Panc1 (cell line): ENCODE results near the gene CAV3. TPM values are rescaled to one million over a fixed set of nuclear protein-coding genes. Genes with fewer than 3 reads are reported as not detected.

Experiments used
- ATAC-seq: fragments of 200-7000 bp; cut with Tn5 transposase; 2 replicates; pipeline ENCODE4 v1.9.1; 2020; ENCODE audit warnings: mild to moderate bottlenecking, moderate library complexity
- BruUV-seq: library from RNA; stranded (reverse); fragments of 400-500 nt; replicated peaks from 2 replicates; lab custom pipeline; 2021; lab: Mats Ljungman, UMichigan
- CTCF ChIA-PET: fragments of 300-600 bp; sonication (Branson Sonifier 250); formaldehyde crosslinking; loops from one replicate; lab custom pipeline; 2022; ENCODE audit warnings: antibody characterized with exemption; lab: Charles Lee
- POLR2A ChIA-PET: fragments of 300-600 bp; sonication (Branson Sonifier 250); formaldehyde crosslinking; loops from one replicate; lab custom pipeline; 2022; ENCODE audit warnings: antibody characterized with exemption; lab: Charles Lee
- DNase-seq: peaks from one replicate; pipeline ENCODE4 v3.0.0-alpha.2; 2010; ENCODE audit warnings: low read depth, low spot score
- H3K27ac ChIP-seq: 2 replicates; pipeline ENCODE4 v1.5.1; 2011; ENCODE audit warnings: mild to moderate bottlenecking, low read length, inconsistent platforms
- H3K27me3 ChIP-seq: fragments of 200-500 bp; sonication (Bioruptor generic); 2 replicates; pipeline ENCODE4 v1.6.0; 2014; ENCODE audit warnings: low read length, inconsistent platforms; ENCODE audit not compliant: control insufficient read depth, insufficient read depth
- H3K36me3 ChIP-seq: fragments of 200-500 bp; sonication (Bioruptor generic); 2 replicates; pipeline ENCODE4 v1.5.1; 2014; ENCODE audit warnings: inconsistent platforms, mild to moderate bottlenecking, low read length, moderate library complexity; ENCODE audit not compliant: control insufficient read depth, insufficient read depth
- H3K4me1 ChIP-seq: 2 replicates; pipeline ENCODE4 v1.5.1; 2011; ENCODE audit warnings: inconsistent platforms, mild to moderate bottlenecking, low read length, moderate library complexity; ENCODE audit not compliant: control insufficient read depth, insufficient read depth
- H3K4me3 ChIP-seq, 2 experiments: 2 replicates each; pipeline ENCODE4 v1.5.1; 2011 to 2012; ENCODE audit warnings: low read depth in 2 of 2, low read length in 2 of 2, mild to moderate bottlenecking in 2 of 2, inconsistent platforms in 1 of 2, moderate library complexity in 1 of 2
- H3K9me3 ChIP-seq: fragments of 200-500 bp; sonication (Bioruptor generic); 2 replicates; pipeline ENCODE4 v1.5.1; 2014; ENCODE audit warnings: low read depth, mild to moderate bottlenecking, inconsistent platforms, low read length, moderate library complexity; ENCODE audit not compliant: control insufficient read depth, insufficient read depth
- CTCF ChIP-seq: fragments of 450-650 bp; IDR thresholded peaks from 2 replicates; pipeline ENCODE4 v1.5.1; 2017; ENCODE audit warnings: mild to moderate bottlenecking
- POLR2AphosphoS5 ChIP-seq: IDR thresholded peaks from 2 replicates; pipeline ENCODE4 v1.6.1; 2012; ENCODE audit warnings: mild to moderate bottlenecking, low read depth, low read length, moderate library complexity
- REST ChIP-seq, 2 experiments: IDR thresholded peaks; 2 replicates each; pipeline ENCODE4 v1.6.1; 2011 to 2012; ENCODE audit warnings: low read depth in 2 of 2, control low read depth in 1 of 2, low read length in 1 of 2, mild to moderate bottlenecking in 1 of 2, moderate library complexity in 1 of 2; ENCODE audit not compliant: insufficient read depth in 1 of 2
- SIN3A ChIP-seq: IDR thresholded peaks from 2 replicates; pipeline ENCODE4 v1.6.1; 2012; ENCODE audit warnings: low read depth, mild to moderate bottlenecking, low read length, moderate library complexity, borderline replicate concordance; ENCODE audit not compliant: insufficient read depth
- TCF7L2 ChIP-seq: IDR thresholded peaks from 2 replicates; pipeline ENCODE4 v1.6.1; 2011; ENCODE audit warnings: mild to moderate bottlenecking, low read depth, low read length, inconsistent platforms
- in situ Hi-C: cut with HindIII; loops from 2 replicates; pipeline ENCODE4 v1.10.0; 2016; ENCODE audit warnings: low sequenced_read_pairs, low pct_unique_long_range_greater_than_20kb
- intact Hi-C: fragments of 100-400 bp; cut with micrococcal nuclease; formaldehyde crosslinking; loops from one replicate; pipeline ENCODE4 v1.10.0; 2022; ENCODE audit not compliant: unreplicated experiment
- total RNA-seq: library from RNA; stranded (reverse); gene quantifications from one replicate; pipeline ENCODE4 v1.2.1, GENCODE V29; 2021; ENCODE audit not compliant: unreplicated experiment

The CAV3 gene
- total RNA-seq, 1 experiment from 2014 or later, result not detected

- ChIA-PET CTCF (no interaction called here), POLR2A (no interaction called here)
- Histone ChIP-seq H3K27ac (no peak overlapping the region), H3K9me3 (no peaks in the 10 kb centered on the region), H3K36me3 (no peaks in the 10 kb centered on the region), H3K4me3 (no peak overlapping the region), H3K27me3 (no peaks in the 10 kb centered on the region), H3K4me1 (no peaks in the 10 kb centered on the region)
- intact Hi-C loops (no loop called here), in situ Hi-C loops (no loop called here)
- BruUV-seq, result no TSS peak
- no peak for TF ChIP-seq POLR2AphosphoS5
- TF ChIP-seq REST (IDR thresholded peaks at IDR 0.05; ENCODE audit: insufficient read depth in 1 of 2, low read depth in 2 of 2, low read length in 1 of 2), result no peak
- no peak for TF ChIP-seq SIN3A
- no peak for TF ChIP-seq CTCF
- TF ChIP-seq TCF7L2, result no peak
- ATAC-seq (no peak), DNase-seq (no peak)
Observed at GRCh38 chr3:8752832-8753231, 19.2 kb downstream of the CAV3 start.

- no peak overlapping the region for H3K27ac ChIP-seq
- CTCF ChIA-PET, result interaction anchor here (1.6 kb wide), 1 partner anchor 11 kb away, joined by 4 read pairs; no protein-coding TSS in a partner anchor
- in situ Hi-C loops, result no loop called here
- H3K9me3 ChIP-seq, result no peaks in the 10 kb centered on the region
- intact Hi-C loops, result no loop called here
- POLR2A ChIA-PET, result no interaction called here
- no TSS peak for BruUV-seq
- no peaks in the 10 kb centered on the region for H3K27me3 ChIP-seq
- no peak for DNase-seq
- no peaks in the 10 kb centered on the region for H3K36me3 ChIP-seq
- H3K4me3 ChIP-seq, result no peak overlapping the region
- TF ChIP-seq TCF7L2, result no peak
- TF ChIP-seq CTCF, result no peak
- no peak for TF ChIP-seq POLR2AphosphoS5
- TF ChIP-seq REST (IDR thresholded peaks at IDR 0.05; ENCODE audit: insufficient read depth in 1 of 2, low read depth in 2 of 2, low read length in 1 of 2), result no peak
- no peaks in the 10 kb centered on the region for H3K4me1 ChIP-seq
- ATAC-seq, result no peak
Observed at GRCh38 chr3:8755097-8755496, 21.5 kb downstream of the CAV3 start.
